SK-N-SH (cell line): ENCODE measurements around the gene ABCG5. TPM values are rescaled to one million over a fixed set of nuclear protein-coding genes. Genes with fewer than 3 reads are reported as not detected.

Experiments used
- CTCF ChIA-PET: fragments of 300-600, 350-600 bp; formaldehyde crosslinking; extraction: SDS; loops from one replicate; lab custom pipeline; 2021; lab: Yijun Ruan, JAX
- POLR2A ChIA-PET: fragments of 350-600 bp; sonication (Branson Sonifier 250); formaldehyde crosslinking; extraction: SDS; loops from one replicate; lab custom pipeline; 2020; ENCODE audit warnings: antibody characterized with exemption, inconsistent platforms; lab: Yijun Ruan, JAX
- DNase-seq: peaks from one replicate; pipeline ENCODE4 v3.0.0; 2012
- H2AFZ ChIP-seq: fragments of 200-600 bp; sonication (generic); 2 replicates; pipeline ENCODE4 v1.8.1; 2016; ENCODE audit warnings: antibody characterized with exemption, mild to moderate bottlenecking, low read depth
- H3F3A ChIP-seq: fragments of 200-600 bp; sonication (generic); replicated peaks from 2 replicates; pipeline ENCODE3; 2016; ENCODE audit warnings: antibody characterized with exemption, mild to moderate bottlenecking; ENCODE audit not compliant: insufficient read depth
- H3K27ac ChIP-seq, 2 experiments: fragments of 200-500 bp in 1 of 2; fragments of 200-600 bp in 1 of 2; sonication (Bioruptor generic) in 1 of 2; sonication (generic), shearing (Covaris generic) in 1 of 2; 2 replicates each; pipeline versions ENCODE4 v1.5.1 to v1.6.1; 2014 to 2016; ENCODE audit warnings: low read depth in 2 of 2, inconsistent platforms in 1 of 2, low read length in 1 of 2, mild to moderate bottlenecking in 1 of 2, mixed read lengths in 1 of 2
- H3K27me3 ChIP-seq: fragments of 200-600 bp; sonication (generic), shearing (Covaris generic); 2 replicates; pipeline ENCODE4 v1.6.1; 2016; ENCODE audit warnings: mixed run types; ENCODE audit not compliant: insufficient read depth
- H3K36me3 ChIP-seq, 2 experiments: fragments of 200-500 bp in 1 of 2; fragments of 200-600 bp in 1 of 2; sonication (Bioruptor generic) in 1 of 2; sonication (generic) in 1 of 2; replicated peaks in 1 of 2; 2 replicates each; pipeline versions ENCODE3 to v1.5.1; 2014 to 2016; ENCODE audit warnings: low read length in 1 of 2, mild to moderate bottlenecking in 1 of 2; ENCODE audit not compliant: insufficient read depth in 2 of 2, control insufficient read depth in 1 of 2
- H3K4me1 ChIP-seq, 2 experiments: fragments of 200-500 bp in 1 of 2; fragments of 200-600 bp in 1 of 2; sonication (Bioruptor generic) in 1 of 2; sonication (generic), shearing (Covaris generic) in 1 of 2; 2 replicates each; pipeline versions ENCODE4 v1.5.1 to v1.6.1; 2014 to 2016; ENCODE audit warnings: low read depth in 1 of 2, low read length in 1 of 2, mixed run types in 1 of 2; ENCODE audit not compliant: insufficient read depth in 2 of 2, control insufficient read depth in 1 of 2
- H3K4me2 ChIP-seq: fragments of 200-600 bp; sonication (generic), shearing (Covaris generic); 2 replicates; pipeline ENCODE4 v1.6.1; 2017; ENCODE audit warnings: mixed run types
- H3K4me3 ChIP-seq, 2 experiments: fragments of 200-500 bp in 1 of 2; fragments of 200-600 bp in 1 of 2; sonication (Bioruptor generic) in 1 of 2; sonication (generic), shearing (Covaris generic) in 1 of 2; 2 replicates each; pipeline versions ENCODE4 v1.5.1 to v1.8.1; 2014 to 2016; ENCODE audit warnings: low read depth in 2 of 2, inconsistent platforms in 1 of 2, low read length in 1 of 2, mild to moderate bottlenecking in 1 of 2, mixed read lengths in 1 of 2, moderate library complexity in 1 of 2
- H3K79me2 ChIP-seq: fragments of 200-600 bp; sonication (generic); 2 replicates; pipeline ENCODE4 v1.8.1; 2017; ENCODE audit warnings: mild to moderate bottlenecking; ENCODE audit not compliant: insufficient read depth
- H3K9ac ChIP-seq: fragments of 200-600 bp; sonication (generic); 2 replicates; pipeline ENCODE4 v1.6.1; 2017; ENCODE audit warnings: mixed run types
- H3K9me2 ChIP-seq: fragments of 200-600 bp; sonication (generic); 2 replicates; pipeline ENCODE4 v1.6.1; 2017; ENCODE audit warnings: mixed run types
- H3K9me3 ChIP-seq: fragments of 200-600 bp; sonication (generic); 2 replicates; pipeline ENCODE4 v1.6.1; 2017; ENCODE audit warnings: mixed run types, mild to moderate bottlenecking, moderate library complexity
- H4K20me1 ChIP-seq: fragments of 200-600 bp; sonication (generic); 2 replicates; pipeline ENCODE4 v1.6.1; 2017; ENCODE audit warnings: mild to moderate bottlenecking, mixed run types; ENCODE audit not compliant: insufficient read depth
- CHD2 ChIP-seq: fragments of 150-350 bp; IDR thresholded peaks from 2 replicates; pipeline ENCODE4 v1.6.1; 2018; ENCODE audit warnings: low read length; ENCODE audit not compliant: partially characterized antibody
- FOSL2 ChIP-seq: IDR thresholded peaks from 2 replicates; pipeline ENCODE4 v1.4.0; 2012; ENCODE audit warnings: low read depth, mild to moderate bottlenecking, moderate library complexity, borderline replicate concordance
- GATA2 ChIP-seq: sonication (generic); formaldehyde crosslinking; IDR thresholded peaks from 2 replicates; pipeline ENCODE4 v1.5.0; 2020; ENCODE audit warnings: mild to moderate bottlenecking, missing genetic modification reagents
- NFIC ChIP-seq: IDR thresholded peaks from 2 replicates; pipeline ENCODE4 v1.4.0; 2012; ENCODE audit warnings: borderline replicate concordance
- WGBS: methylation state at CpG from one replicate; pipeline ENCODE4 v1.1.6; 2017; ENCODE audit warnings: low lambda C conversion rate; 5-methylcytosine and 5-hydroxymethylcytosine counted together
- polyA plus RNA-seq, 3 experiments: library from polyadenylated mRNA; depleted of rRNA; stranded (reverse); fragments of >200 nt; gene quantifications; 2 replicates each; pipeline ENCODE4 v1.2.3, GENCODE V29; 2012
- TF ChIP-seq, protein P1 (sequence below): IDR thresholded peaks from 2 replicates; pipeline ENCODE4 v1.4.0; 2012; ENCODE audit warnings: low read depth, borderline replicate concordance
- TF ChIP-seq, protein P2 (sequence below): IDR thresholded peaks from 2 replicates; pipeline ENCODE4 v1.4.0; 2012; ENCODE audit warnings: low read depth, borderline replicate concordance
- TF ChIP-seq, protein P3 (sequence below): fragments of 150-350 bp; IDR thresholded peaks from 2 replicates; pipeline ENCODE4 v1.6.1; 2017; ENCODE audit warnings: antibody characterized with exemption, low read length, low read depth, borderline replicate concordance

The ABCG5 gene
- polyA plus RNA-seq, 1 of the 3 experiments (the other 2 are of a cell fraction), result not detected

DNA sequence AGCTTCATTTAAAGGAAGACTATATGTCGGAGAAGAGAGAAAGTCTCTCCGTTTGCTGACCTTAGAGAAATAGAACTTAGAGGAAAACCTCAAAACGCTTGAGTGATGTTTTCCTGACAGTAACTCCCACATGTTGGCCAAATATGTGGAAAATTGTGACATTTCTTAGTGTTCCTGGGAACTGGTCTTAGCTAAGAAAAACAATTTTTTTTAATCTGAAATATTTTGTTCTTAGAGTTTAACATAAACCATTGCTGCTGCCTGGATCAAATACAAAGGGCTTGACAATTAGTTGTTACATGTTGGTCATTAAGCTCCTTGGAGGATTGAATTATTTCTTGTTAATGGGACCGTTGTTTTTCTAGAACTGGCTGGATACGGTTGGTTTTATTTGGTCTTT is 48.5 kb downstream of the ABCG5 start:
- H3K4me1 ChIP-seq, result no peaks in the 10 kb centered on the region
- H3K4me3 ChIP-seq, result no peak overlapping the region
- H3K9ac ChIP-seq, result no peak overlapping the region
- no peaks in the 10 kb centered on the region for H3K9me2 ChIP-seq
- no peak for DNase-seq
- WGBS, result 92% methylated on average over 5 of the region's 5 CpGs
- ChIA-PET POLR2A (no interaction called here), CTCF (interaction anchor here (0.8 kb wide), 1 partner anchor 8 kb away, joined by 3 read pairs; no protein-coding TSS in a partner anchor)
- H3K36me3 ChIP-seq, result peaks cover 21 to 50% of the 10 kb centered on the region in 2 experiments
- no peak overlapping the region for H2AFZ ChIP-seq
- no peaks in the 10 kb centered on the region for H3K27me3 ChIP-seq
- H3F3A ChIP-seq, result peaks cover 8% of the 10 kb centered on the region
- TF ChIP-seq FOSL2 (no peak), NFIC (no peak), GATA2 (no peak)
- TF ChIP-seq, protein P1, sequence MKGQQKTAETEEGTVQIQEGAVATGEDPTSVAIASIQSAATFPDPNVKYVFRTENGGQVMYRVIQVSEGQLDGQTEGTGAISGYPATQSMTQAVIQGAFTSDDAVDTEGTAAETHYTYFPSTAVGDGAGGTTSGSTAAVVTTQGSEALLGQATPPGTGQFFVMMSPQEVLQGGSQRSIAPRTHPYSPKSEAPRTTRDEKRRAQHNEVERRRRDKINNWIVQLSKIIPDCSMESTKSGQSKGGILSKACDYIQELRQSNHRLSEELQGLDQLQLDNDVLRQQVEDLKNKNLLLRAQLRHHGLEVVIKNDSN, result no peak
- TF ChIP-seq, protein P2, sequence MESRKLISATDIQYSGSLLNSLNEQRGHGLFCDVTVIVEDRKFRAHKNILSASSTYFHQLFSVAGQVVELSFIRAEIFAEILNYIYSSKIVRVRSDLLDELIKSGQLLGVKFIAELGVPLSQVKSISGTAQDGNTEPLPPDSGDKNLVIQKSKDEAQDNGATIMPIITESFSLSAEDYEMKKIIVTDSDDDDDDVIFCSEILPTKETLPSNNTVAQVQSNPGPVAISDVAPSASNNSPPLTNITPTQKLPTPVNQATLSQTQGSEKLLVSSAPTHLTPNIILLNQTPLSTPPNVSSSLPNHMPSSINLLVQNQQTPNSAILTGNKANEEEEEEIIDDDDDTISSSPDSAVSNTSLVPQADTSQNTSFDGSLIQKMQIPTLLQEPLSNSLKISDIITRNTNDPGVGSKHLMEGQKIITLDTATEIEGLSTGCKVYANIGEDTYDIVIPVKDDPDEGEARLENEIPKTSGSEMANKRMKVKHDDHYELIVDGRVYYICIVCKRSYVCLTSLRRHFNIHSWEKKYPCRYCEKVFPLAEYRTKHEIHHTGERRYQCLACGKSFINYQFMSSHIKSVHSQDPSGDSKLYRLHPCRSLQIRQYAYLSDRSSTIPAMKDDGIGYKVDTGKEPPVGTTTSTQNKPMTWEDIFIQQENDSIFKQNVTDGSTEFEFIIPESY, result no peak
- TF ChIP-seq, protein P3, sequence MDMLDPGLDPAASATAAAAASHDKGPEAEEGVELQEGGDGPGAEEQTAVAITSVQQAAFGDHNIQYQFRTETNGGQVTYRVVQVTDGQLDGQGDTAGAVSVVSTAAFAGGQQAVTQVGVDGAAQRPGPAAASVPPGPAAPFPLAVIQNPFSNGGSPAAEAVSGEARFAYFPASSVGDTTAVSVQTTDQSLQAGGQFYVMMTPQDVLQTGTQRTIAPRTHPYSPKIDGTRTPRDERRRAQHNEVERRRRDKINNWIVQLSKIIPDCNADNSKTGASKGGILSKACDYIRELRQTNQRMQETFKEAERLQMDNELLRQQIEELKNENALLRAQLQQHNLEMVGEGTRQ, result no peak
- H3K9me3 ChIP-seq, result no peaks in the 10 kb centered on the region
- H3K4me2 ChIP-seq, result no peak overlapping the region
- H4K20me1 ChIP-seq, result no peaks in the 10 kb centered on the region
- H3K27ac ChIP-seq, result no peak overlapping the region
- H3K79me2 ChIP-seq, result no peaks in the 10 kb centered on the region

DNA sequence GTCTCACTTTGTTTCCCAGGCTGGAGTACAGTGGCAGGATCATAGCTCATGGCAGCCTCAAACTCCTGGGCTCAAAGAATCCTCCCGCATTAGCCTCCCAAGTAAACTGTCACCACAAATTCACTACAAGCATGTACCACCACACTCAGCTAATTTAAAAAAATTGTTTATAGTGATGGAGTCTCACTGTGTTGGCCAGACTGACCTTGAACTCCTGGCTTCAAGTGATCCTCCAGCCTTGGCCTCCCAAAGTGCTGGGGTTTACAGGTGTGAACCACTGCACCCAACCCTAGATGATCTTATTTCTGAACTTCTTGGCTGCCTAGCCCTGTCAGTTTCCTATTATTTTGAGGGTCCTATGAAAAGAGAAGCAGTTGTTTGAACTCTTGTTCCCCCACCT is 50.0 kb downstream of the ABCG5 start:
- no peaks in the 10 kb centered on the region for H3K27me3 ChIP-seq
- no peaks in the 10 kb centered on the region for H3K4me1 ChIP-seq
- no peaks in the 10 kb centered on the region for H3K79me2 ChIP-seq
- H2AFZ ChIP-seq, result no peak overlapping the region
- CTCF ChIA-PET, result interaction anchor here (0.7 to 1.5 kb wide), 2 partner anchors 9 to 10 kb away, joined by 3 to 5 read pairs; no protein-coding TSS in a partner anchor
- H4K20me1 ChIP-seq, result no peaks in the 10 kb centered on the region
- H3K9me2 ChIP-seq, result no peaks in the 10 kb centered on the region
- H3F3A ChIP-seq, result peaks cover 8% of the 10 kb centered on the region
- 100% methylated on average over 1 of the region's 1 CpG for WGBS
- peaks cover 21 to 57% of the 10 kb centered on the region in 2 experiments for H3K36me3 ChIP-seq
- TF ChIP-seq CHD2, result no peak
- TF ChIP-seq, all 33 proteins: peak for 0
- Histone ChIP-seq H3K9me3 (no peaks in the 10 kb centered on the region), H3K9ac (no peak overlapping the region), H3K27ac (peak overlapping the region in 1 of 2 experiments; percentile 57; a peak in 2 of 4 replicates), H3K4me3 (no peak overlapping the region), H3K4me2 (no peak overlapping the region)
- DNase-seq, result no peak
- POLR2A ChIA-PET, result no interaction called here
